Measurements from ENCODE around the gene ALLC.
"Not testable (repeated sequence)": the region's sequence is repeated elsewhere in the genome, so short reads cannot be mapped to it uniquely, and the experiment has no call there.

ALLC gene

DNA sequence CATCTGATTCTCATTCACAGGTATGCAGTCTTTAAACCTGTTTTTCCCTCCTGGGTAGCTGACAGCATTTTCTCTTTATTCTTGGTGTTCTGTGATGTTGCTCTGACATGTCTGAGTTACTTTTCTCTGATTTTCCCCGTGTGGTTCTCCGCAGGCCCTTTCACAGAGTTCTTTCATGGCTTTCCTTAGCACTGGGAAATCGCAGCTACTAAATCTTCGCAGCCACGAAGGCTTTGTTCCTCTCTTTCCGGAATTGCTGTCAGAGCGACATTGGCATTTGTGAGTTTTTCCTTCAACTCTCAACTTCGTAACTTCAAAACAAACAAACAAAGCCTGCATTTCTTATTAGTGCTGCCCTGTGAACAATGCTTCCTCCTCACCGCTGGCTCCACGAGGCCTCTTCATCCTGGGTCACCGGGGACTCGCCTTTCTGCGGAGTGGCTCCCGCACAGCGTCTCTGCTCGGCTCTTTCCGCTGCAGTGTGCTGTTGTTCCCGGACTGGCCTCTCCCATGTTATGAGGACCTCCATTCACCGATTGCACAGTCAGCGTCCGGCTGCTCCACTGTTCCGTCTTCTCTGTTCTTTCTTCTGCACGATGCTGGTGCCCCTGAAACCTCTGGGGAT is 47.0 kb upstream of the ALLC start:
- H3K4me3 ChIP-seq (ENCODE audit: low read length): no peak overlapping the region
- no peaks in the 10 kb centered on the region for H3K36me3 ChIP-seq (replicated peaks; ENCODE audit: low read depth, low read length)
- H3K79me2 ChIP-seq (ENCODE audit: low read length): no peaks in the 10 kb centered on the region
- no peak overlapping the region for H3K4me2 ChIP-seq (ENCODE audit: low read length)
- H3K4me1 ChIP-seq (ENCODE audit: low read length): peaks cover 11% of the 10 kb centered on the region
- H3K9me3 ChIP-seq (ENCODE audit: insufficient read depth, low read length): no peaks in the 10 kb centered on the region; the same call in 1 of the 2 replicates
- no peak for TF ChIP-seq EZH2phosphoT487 (IDR thresholded peaks at IDR 0.05; ENCODE audit: low read depth)
- TF ChIP-seq, protein P1, sequence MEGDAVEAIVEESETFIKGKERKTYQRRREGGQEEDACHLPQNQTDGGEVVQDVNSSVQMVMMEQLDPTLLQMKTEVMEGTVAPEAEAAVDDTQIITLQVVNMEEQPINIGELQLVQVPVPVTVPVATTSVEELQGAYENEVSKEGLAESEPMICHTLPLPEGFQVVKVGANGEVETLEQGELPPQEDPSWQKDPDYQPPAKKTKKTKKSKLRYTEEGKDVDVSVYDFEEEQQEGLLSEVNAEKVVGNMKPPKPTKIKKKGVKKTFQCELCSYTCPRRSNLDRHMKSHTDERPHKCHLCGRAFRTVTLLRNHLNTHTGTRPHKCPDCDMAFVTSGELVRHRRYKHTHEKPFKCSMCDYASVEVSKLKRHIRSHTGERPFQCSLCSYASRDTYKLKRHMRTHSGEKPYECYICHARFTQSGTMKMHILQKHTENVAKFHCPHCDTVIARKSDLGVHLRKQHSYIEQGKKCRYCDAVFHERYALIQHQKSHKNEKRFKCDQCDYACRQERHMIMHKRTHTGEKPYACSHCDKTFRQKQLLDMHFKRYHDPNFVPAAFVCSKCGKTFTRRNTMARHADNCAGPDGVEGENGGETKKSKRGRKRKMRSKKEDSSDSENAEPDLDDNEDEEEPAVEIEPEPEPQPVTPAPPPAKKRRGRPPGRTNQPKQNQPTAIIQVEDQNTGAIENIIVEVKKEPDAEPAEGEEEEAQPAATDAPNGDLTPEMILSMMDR (IDR thresholded peaks at IDR 0.05; ENCODE audit: low read depth, low read length): no peak
- no peak overlapping the region for H2AFZ ChIP-seq (ENCODE audit: low read depth, low read length)
- no peak overlapping the region for H3K27ac ChIP-seq (ENCODE audit: low read length)
- H3K9ac ChIP-seq (ENCODE audit: low read length): no peak overlapping the region
- H4K20me1 ChIP-seq (ENCODE audit: insufficient read depth, low read length): no peaks in the 10 kb centered on the region
- no peaks in the 10 kb centered on the region for H3K27me3 ChIP-seq (ENCODE audit: low read depth, low read length)

DNA sequence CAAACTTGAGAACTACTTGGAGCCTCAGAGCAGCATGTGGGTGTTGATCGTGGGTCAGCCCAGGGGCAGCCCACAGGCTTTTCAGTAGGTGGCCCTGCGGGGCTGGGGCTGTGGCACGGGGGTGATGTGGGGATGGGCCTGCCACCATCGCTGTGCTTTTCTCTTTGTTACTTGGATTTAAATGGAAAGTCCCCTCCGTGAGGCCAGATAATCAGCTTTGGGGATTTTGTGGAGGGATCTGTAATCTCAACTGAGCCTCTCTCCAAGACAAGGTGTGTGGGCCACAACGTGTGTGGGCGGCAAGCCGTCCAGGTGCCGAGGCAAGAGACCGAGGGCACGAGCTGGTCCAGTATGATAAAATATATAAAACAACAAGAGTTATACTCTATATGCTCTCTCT is 46.4 kb upstream of the ALLC start:
- Histone ChIP-seq H3K4me2 (ENCODE audit: low read length) (no peak overlapping the region), H4K20me1 (ENCODE audit: insufficient read depth, low read length) (no peaks in the 10 kb centered on the region), H3K79me2 (ENCODE audit: low read length) (no peaks in the 10 kb centered on the region), H3K27ac (ENCODE audit: low read length) (no peak overlapping the region), H3K36me3 (replicated peaks; ENCODE audit: low read depth, low read length) (no peaks in the 10 kb centered on the region), H3K27me3 (ENCODE audit: low read depth, low read length) (no peaks in the 10 kb centered on the region), H3K9ac (ENCODE audit: low read length) (no peak overlapping the region), H3K9me3 (ENCODE audit: insufficient read depth, low read length) (no peaks in the 10 kb centered on the region; the same call in 1 of the 2 replicates), H2AFZ (ENCODE audit: low read depth, low read length) (no peak overlapping the region), H3K4me3 (ENCODE audit: low read length) (no peak overlapping the region), H3K4me1 (ENCODE audit: low read length) (peaks cover 11% of the 10 kb centered on the region)
- TF ChIP-seq, protein P1 (IDR thresholded peaks at IDR 0.05; ENCODE audit: low read depth, low read length): no peak
- TF ChIP-seq EZH2phosphoT487 (IDR thresholded peaks at IDR 0.05; ENCODE audit: low read depth): no peak

DNA sequence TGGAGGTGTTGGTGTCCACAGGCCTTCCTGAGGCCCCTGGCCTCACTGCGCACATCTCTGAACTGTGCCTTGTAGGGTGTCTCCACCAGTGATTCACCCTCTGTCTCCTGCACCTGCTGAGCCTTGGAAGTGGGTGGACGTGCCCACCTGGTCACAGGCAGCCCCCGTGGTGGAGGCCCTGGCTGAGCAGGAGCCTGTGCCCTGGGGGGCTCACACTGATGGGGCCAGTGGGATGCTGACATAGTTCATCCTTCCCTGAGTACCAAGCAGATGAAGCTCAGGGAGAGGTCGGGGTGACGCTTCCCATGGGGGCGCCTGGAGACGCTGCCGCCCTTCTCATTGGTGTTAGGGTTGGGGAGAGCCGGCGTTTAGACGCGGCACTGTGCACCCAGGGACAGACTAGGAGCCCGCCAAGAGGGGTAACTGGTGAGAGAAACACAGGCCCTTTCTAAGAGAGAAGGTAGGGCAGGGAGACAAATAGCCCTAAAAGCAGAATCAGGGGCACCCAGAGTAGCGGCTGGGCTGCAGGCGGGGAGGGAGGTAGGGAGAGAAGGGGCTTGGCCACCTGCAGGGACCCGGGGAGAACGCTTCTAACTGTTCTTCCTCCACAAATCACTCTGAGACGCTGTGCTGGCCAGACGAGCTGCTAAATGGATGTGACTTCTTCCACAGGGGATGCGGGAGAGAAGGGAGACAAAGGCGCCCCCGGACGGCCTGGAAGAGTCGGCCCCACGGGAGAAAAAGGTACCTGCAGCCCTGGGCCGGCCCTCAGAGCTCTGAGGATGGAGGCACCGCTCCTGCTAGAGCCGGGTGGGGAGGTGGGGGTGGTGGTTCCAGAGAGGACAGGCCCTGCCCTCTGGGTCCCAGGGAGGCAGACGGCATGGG is 45.1 kb upstream of the ALLC start:
- Histone ChIP-seq H3K4me2 (ENCODE audit: low read length) (no peak overlapping the region), H3K4me1 (ENCODE audit: low read length) (peaks cover 11% of the 10 kb centered on the region), H3K36me3 (replicated peaks; ENCODE audit: low read depth, low read length) (no peaks in the 10 kb centered on the region), H3K9me3 (ENCODE audit: insufficient read depth, low read length) (no peaks in the 10 kb centered on the region; the same call in 1 of the 2 replicates), H3K79me2 (ENCODE audit: low read length) (no peaks in the 10 kb centered on the region), H3K4me3 (ENCODE audit: low read length) (no peak overlapping the region), H4K20me1 (ENCODE audit: insufficient read depth, low read length) (no peaks in the 10 kb centered on the region), H3K9ac (ENCODE audit: low read length) (no peak overlapping the region), H2AFZ (ENCODE audit: low read depth, low read length) (no peak overlapping the region), H3K27me3 (ENCODE audit: low read depth, low read length) (no peaks in the 10 kb centered on the region), H3K27ac (ENCODE audit: low read length) (no peak overlapping the region)
- TF ChIP-seq EZH2phosphoT487 (IDR thresholded peaks at IDR 0.05; ENCODE audit: low read depth): no peak
- TF ChIP-seq, protein P1 (IDR thresholded peaks at IDR 0.05; ENCODE audit: low read depth, low read length): no peak

DNA sequence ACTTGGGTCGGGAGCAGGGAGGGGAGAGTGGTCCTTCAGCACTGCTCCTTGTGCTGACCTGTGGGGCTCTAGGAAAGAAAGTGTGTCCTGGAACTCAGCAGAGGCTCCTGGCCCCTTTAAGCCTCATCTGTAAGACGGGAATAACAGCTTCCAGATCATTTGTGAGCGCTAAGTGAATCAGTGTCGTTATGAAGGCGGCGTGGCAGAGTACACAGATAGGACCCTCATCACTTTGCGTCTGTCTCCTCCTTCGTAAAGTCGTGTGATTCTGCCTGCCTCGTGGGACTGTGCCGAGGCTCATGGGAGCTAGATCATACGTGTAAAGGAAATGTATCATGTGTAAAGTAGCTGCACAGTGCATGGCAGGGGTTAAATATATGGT is 44.5 kb upstream of the ALLC start:
- peaks cover 3% of the 10 kb centered on the region; the same call in 1 of the 2 replicates for H3K9me3 ChIP-seq (ENCODE audit: insufficient read depth, low read length)
- H3K36me3 ChIP-seq (replicated peaks; ENCODE audit: low read depth, low read length): no peaks in the 10 kb centered on the region
- no peaks in the 10 kb centered on the region for H3K27me3 ChIP-seq (ENCODE audit: low read depth, low read length)
- no peak overlapping the region for H3K4me3 ChIP-seq (ENCODE audit: low read length)
- H3K4me2 ChIP-seq (ENCODE audit: low read length): no peak overlapping the region
- H3K79me2 ChIP-seq (ENCODE audit: low read length): no peaks in the 10 kb centered on the region
- peaks cover 11% of the 10 kb centered on the region for H3K4me1 ChIP-seq (ENCODE audit: low read length)
- TF ChIP-seq, protein P1 (IDR thresholded peaks at IDR 0.05; ENCODE audit: low read depth, low read length): no peak
- TF ChIP-seq EZH2phosphoT487 (IDR thresholded peaks at IDR 0.05; ENCODE audit: low read depth): no peak
- H3K27ac ChIP-seq (ENCODE audit: low read length): no peak overlapping the region
- H4K20me1 ChIP-seq (ENCODE audit: insufficient read depth, low read length): no peaks in the 10 kb centered on the region
- H2AFZ ChIP-seq (ENCODE audit: low read depth, low read length): no peak overlapping the region
- no peak overlapping the region for H3K9ac ChIP-seq (ENCODE audit: low read length)

DNA sequence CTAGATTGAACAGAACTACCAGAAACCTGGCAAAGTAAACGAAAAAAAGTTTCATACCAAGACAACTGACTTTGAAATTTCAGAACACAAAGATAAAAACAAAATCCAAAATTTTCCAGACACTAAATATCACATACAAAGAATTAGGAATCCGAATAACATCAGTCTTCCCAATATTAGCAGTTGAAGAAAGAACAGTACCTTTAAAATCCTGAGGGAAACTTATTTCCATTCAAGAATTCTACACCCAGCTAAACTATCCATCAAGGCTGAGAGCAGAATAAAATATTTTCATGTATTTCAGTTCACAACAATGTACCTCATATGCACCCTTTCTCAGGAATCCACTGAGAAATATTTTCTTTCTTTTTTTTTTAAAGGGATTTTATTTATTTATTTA is 43.3 kb upstream of the ALLC start:
- H3K36me3 ChIP-seq (replicated peaks; ENCODE audit: low read depth, low read length); H3K9ac ChIP-seq (ENCODE audit: low read length); H3K4me1 ChIP-seq (ENCODE audit: low read length); H3K27ac ChIP-seq (ENCODE audit: low read length); H4K20me1 ChIP-seq (ENCODE audit: insufficient read depth, low read length); H3K9me3 ChIP-seq (ENCODE audit: insufficient read depth, low read length); H3K79me2 ChIP-seq (ENCODE audit: low read length); H2AFZ ChIP-seq (ENCODE audit: low read depth, low read length); H3K4me2 ChIP-seq (ENCODE audit: low read length); H3K27me3 ChIP-seq (ENCODE audit: low read depth, low read length); H3K4me3 ChIP-seq (ENCODE audit: low read length): not testable (repeated sequence)
